UCSD-AML1 (cell line): ENCODE results near the gene DGKI.

ENCODE experiments used
- DNase-seq: peaks from one replicate; lab custom pipeline; 2025; ENCODE audit not compliant: unreplicated experiment; lab: John Stamatoyannopoulos, UW

The DGKI gene

GRCh38 chr7:137547485-137547884 lies 299.3 kb downstream of the DGKI start:
- DNase-seq, result no peak

- no peak for DNase-seq
Measured at GRCh38 chr7:137546671-137547070, 300.1 kb downstream of the DGKI start.

- no peak for DNase-seq
Measured at GRCh38 chr7:137546009-137546408, 300.8 kb downstream of the DGKI start.

- no peak for DNase-seq
Measured at GRCh38 chr7:137545059-137545716, 301.6 kb downstream of the DGKI start.

- no peak for DNase-seq
Measured at GRCh38 chr7:137544453-137545058, 302.2 kb downstream of the DGKI start.

GRCh38 chr7:137539111-137539715 lies 307.6 kb downstream of the DGKI start:
- DNase-seq, result no peak

GRCh38 chr7:137538361-137538762 lies 308.4 kb downstream of the DGKI start:
- DNase-seq, result no peak

GRCh38 chr7:137535579-137535978 lies 311.2 kb downstream of the DGKI start:
- DNase-seq, result no peak

- no peak for DNase-seq
Measured at GRCh38 chr7:137531671-137532070, 315.1 kb downstream of the DGKI start.

- DNase-seq, result no peak
Measured at GRCh38 chr7:137527634-137528033, 319.1 kb downstream of the DGKI start.

GRCh38 chr7:137523171-137523570 lies 323.6 kb downstream of the DGKI start:
- no peak for DNase-seq

- DNase-seq, result no peak
Measured at GRCh38 chr7:137521451-137521850, 325.3 kb downstream of the DGKI start.

GRCh38 chr7:137519947-137520346 lies 326.8 kb downstream of the DGKI start:
- no peak for DNase-seq

GRCh38 chr7:137519181-137519691 lies 327.5 kb downstream of the DGKI start:
- no peak for DNase-seq

GRCh38 chr7:137513091-137513490 lies 333.7 kb downstream of the DGKI start:
- DNase-seq, result no peak

GRCh38 chr7:137507096-137507495 lies 339.7 kb downstream of the DGKI start:
- no peak for DNase-seq

- DNase-seq, result no peak
Measured at GRCh38 chr7:137506031-137506430, 340.7 kb downstream of the DGKI start.

GRCh38 chr7:137501562-137501961 lies 345.2 kb downstream of the DGKI start:
- no peak for DNase-seq

GRCh38 chr7:137492889-137493288 lies 353.9 kb downstream of the DGKI start:
- no peak for DNase-seq

GRCh38 chr7:137489880-137490279 lies 356.9 kb downstream of the DGKI start:
- no peak for DNase-seq

GRCh38 chr7:137488038-137488437 lies 358.7 kb downstream of the DGKI start:
- no peak for DNase-seq

- no peak for DNase-seq
Measured at GRCh38 chr7:137485818-137486217, 361.0 kb downstream of the DGKI start.
